Stimulated activated CD4-positive, alpha-beta T cell treated with anti-CD3 and anti-CD28 coated beads, Interleukin-1b, Interleukin-23, amount 100 ng/mL, for 1 hour (primary cell): ENCODE data around the gene KIF11.
"Not testable (repeated sequence)": the region's sequence is repeated elsewhere in the genome, so short reads cannot be mapped to it uniquely, and the experiment has no call there.

Experiments used
- DNase-seq, 2 donors: peaks; one replicate each; pipeline ENCODE4 v3.0.0-alpha.2; 2020; ENCODE audit warnings: low read depth in 2 of 2

Gene KIF11

DNA sequence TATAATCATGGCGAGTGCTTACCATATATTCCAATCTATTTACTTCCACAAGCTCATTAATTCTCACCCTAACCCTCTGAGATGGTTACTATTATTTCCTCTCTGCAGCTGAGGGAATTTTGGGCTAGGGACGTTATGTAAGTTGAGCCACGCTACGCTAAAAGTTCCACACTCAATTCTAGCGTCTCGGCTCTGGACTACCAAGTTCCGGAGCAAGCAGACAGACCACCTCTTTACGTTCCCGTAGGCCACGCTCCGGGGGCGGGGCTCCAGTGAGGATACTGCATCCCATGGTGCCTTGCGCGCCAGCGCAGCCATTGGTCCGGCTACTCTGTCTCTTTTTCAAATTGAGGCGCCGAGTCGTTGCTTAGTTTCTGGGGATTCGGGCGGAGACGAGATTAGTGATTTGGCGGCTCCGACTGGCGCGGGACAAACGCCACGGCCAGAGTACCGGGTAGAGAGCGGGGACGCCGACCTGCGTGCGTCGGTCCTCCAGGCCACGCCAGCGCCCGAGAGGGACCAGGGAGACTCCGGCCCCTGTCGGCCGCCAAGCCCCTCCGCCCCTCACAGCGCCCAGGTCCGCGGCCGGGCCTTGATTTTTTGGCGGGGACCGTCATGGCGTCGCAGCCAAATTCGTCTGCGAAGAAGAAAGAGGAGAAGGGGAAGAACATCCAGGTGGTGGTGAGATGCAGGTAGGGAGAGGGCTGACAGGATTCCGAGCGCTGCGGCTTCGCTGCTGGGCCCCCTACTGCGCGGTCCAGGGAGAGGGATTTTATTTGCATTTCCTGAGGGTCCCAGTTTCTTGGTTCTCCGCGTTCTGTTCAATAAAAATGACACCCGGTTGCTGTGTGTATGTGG, at the start of gene KIF11:
TSS of gene KIF11 (plus strand) at position 370 of the 858 bp plus-strand sequence. CDS start at position 616, 246 bp downstream.
- peak; percentile 83 to 95 for DNase-seq

DNA sequence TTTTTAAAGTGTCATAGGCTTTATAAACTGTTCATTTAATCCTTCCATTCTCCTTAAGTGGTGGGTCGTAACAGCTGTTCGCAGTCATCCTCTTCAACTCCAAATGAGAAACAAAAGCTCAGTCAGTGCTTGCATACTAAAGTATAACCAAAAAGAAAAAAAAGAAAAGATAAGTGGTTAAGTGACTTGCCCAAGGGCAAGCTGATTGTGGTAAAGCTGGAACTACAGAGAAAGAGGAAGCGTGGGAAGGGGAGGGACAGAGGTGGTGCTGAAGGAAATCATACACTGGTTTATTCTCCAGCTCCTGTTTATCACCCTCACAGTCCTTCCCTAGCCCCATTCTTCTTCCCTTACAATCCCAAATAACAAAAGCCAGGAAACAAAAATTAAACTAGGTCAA, 48.6 kb upstream of the KIF11 start:
- no peak for DNase-seq

DNA sequence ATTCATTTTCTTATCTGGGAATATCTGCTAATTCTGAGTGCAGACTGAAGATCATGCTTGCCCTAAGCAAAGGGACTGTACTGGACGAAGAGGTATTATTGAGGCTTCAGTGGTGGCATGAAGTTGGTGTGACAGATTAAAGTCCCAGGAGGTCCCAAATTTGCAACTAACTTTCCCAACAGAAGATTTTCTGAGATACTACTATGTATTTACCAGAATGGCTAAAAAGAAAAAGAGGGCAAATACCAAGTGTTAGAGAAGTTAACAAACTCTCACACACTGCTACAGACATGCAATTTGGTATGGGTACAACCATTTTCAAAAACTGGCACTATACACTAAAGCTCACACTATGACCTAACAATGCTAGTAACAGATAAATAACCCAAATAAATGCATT, 47.4 kb upstream of the KIF11 start:
- DNase-seq: no peak

DNA sequence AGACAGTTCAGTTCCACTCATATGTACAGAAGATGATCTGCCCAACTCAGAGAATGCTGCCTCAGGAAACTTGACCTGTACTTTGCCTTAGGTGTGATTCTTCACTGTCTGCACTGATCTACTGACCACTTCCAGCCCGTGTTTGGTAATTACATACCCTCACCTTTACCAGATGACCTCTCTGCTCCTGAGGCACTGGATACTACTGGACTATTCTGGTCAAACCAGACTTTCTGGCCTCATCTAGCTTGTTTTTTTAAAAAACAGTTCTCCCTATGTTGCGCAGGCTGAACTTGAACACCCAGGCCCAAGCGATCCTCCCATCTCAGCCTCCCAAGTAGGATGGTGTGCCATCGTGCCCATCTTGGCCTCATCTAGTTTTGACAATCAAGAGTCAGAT, 45.3 kb upstream of the KIF11 start:
- DNase-seq: no peak

DNA sequence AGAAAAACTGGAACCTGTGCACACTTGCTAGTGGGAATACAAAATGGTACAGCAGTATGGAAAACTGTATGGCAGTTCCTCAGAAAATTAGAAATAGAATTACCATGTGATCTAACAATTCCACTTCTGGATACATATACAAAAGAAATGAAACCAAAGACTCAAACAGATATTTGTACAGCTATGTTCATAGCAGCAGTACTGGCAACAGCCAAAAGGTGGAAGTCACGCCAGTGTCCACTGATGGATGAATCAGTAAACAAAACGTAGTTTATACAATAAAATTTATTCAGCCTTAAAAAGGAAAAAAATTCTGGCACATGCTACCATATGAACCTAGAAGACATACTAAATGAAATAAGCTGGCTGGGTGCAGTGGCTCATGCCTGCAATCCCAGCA, 42.0 kb upstream of the KIF11 start:
- no peak for DNase-seq

DNA sequence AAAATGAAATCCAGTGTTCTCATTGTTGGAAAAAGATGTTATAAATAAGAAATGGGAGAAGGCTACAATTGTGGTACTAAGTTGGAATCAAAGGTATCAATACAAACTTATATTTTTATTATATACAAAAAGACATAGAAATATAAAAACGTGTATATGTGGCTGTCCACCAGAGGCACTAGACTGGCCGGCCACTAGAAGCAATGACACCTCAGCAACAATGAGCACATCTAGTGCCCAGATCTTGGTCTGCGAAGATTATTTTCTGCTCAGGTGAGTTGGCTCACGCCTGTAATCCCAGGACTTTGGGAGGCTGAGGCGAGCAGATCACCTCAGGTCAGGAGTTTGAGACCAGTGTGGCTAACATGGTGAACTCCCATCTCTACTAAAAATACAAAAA, 40.6 kb upstream of the KIF11 start:
- DNase-seq: no peak

DNA sequence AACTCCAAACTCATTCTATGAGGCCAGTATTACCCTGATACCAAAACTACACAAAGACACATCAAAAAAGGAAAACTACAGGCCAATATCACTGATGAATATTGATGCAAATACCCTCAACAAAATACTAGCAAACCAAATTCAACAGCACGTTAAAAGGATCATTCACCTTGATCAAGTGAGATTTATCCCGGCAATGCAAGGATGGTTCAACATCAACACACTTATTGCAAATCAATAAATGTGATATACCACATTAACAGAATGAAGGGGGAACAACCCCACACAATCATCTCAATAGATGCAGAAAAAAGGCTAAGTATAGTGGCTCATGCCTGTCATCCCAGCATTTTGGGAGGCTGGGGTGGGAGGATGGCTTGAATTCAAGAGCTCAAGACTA, 39.0 kb upstream of the KIF11 start:
- no peak for DNase-seq

DNA sequence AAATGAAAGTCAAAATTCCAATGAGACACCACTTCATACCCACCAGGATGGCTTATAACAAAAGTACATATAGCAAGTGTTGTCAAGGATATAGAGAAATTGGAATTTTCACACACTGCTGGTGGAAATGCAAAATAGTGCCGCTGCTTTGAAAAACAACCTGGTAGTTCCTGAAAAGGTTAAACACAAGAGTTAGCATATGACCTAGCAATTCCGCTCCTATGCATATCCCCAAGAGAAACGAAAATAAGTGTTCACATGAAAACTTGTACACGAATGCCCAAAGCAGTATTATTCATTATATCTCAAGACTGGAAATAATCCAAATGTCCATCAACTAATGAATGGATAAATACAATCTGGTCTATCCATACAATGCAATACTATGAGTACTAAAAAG, 33.9 kb upstream of the KIF11 start:
- no peak for DNase-seq

DNA sequence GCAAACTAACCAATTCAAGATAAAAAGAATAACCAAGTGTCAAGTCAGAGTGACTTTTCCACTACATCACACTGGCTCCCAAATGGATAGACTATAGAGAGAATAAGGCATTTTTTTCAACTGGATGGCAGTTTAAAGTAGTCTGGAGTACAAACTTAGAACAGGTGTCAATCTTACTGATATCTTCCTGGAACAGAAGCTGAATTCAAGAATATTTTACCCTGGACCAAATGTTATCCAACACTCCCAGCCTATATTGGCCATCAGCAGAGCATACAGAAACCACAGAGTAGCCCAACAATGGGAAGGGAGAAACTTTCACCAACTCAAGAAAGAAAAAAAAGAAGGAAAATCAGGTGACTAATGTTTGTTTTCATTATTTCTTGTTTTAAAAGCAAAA, 30.5 kb upstream of the KIF11 start:
- DNase-seq: no peak

DNA sequence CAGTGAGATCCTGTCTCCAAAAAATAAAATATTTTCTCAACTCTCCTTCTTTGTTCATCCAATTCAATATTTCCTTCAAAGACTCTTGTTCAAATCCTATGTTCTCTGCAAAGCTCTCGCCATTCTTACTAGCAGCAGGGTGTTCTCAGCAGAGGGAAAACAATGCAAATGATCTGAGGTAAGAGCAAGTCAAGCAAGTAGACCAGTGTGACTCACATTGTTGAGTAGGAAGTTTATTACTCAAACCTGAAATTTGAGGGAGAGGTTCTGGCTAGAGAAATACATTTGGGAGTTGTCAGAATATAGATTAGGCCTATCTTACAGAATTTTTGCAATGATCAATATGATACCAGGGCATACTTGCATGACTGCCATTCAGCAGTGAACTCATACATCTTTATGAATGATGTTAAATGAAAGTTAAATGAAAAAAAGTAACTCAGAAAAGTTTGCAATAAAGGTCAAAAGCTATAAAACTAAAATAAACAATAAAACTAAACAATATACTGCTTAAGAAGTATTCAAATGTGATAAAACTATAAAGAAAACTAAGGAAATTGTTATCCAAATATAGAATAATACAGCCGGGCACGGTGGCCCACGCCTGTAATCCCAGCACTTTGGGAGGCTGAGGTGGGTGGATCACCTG, 24.9 kb upstream of the KIF11 start:
- DNase-seq: no peak

DNA sequence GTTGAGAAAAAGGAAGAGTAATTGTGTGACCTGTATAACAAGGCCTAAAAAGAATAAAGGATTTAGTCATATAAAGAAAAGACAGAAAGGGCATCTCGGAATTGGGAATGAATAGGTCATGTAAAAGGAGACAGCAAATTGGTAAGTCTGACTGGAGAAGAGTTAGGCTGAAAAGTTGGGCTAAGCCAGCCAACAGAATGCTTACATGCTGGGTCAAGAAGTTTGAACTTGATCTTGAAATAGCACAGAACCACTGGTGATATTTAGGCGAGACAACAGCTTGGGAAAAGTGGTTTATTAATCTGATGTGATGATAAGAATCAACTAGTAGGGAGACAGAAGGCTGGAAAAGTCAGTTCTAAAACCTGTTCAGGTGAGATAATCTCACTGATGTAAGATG, 23.9 kb upstream of the KIF11 start:
- DNase-seq: no peak

DNA sequence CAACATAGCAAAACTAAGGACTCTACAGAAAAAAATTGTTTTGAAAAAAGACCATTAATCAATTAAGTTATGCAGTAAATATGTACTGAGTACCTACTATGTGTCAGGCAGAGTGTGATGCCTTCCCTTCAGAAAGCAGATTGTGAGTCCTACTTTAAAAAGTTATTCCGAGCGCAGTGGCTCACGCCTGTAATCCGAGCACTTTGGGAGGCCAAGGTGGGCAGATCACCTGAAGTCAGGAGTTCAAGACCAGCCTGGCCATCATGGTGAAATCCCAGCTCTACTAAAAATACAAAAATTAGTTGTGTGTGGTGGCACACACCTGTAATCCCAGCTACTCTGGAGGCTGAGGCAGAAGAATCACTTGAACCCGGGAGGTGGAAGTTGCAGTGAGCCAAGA, 23.3 kb upstream of the KIF11 start:
- DNase-seq: not testable (repeated sequence)

DNA sequence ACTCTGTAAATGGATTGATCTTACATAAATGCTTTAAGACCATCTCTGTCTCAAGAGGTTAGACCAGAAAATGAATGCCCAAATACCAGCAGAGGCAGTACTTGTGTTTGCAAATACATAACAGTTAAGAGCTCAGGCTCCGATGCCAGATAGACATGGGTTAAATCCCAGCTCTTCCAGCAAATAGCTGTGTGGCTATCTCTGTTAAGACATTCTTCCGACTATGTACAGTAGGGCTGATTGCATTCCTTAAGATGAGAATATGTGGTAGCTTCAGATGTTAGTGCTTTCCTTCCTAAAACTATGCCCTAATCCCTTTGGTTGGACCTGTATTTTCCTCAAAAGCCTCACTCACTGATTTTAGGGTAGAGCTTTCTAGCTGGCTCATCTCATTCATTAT, 21.3 kb upstream of the KIF11 start:
- DNase-seq: no peak

DNA sequence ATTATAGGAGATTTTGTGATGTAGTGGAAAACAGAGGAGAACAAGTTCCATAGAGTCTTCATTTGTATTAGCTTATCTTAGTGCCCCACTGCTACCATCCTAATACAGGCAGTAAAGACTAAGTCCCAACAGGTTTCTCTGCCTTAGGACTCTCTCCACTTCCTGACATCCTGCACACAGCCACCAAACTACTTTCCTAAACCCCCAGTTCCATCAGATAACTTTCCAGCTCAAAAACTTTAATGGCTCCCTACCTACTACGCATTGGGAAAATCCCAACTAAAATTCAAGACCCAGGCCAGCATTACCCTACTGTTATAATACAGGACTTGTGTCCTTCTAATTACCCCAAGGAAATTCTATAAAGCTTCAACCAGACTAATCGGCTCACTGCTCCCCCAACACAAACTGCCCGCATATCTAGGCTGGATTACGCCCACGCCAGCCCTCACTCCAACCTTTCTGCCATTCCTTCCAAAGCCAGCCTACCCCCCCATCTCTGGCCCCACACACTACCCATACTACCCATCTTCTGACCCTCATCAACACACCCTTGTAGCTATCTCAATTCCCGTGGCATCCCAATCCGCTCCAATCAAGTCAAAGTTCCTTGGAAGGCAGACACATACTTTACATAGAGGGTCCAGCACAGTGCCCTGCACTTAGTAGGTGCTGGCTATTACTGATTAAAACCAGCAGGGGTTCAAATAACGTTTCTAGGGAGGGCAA, 20.4 kb upstream of the KIF11 start:
- no peak for DNase-seq

DNA sequence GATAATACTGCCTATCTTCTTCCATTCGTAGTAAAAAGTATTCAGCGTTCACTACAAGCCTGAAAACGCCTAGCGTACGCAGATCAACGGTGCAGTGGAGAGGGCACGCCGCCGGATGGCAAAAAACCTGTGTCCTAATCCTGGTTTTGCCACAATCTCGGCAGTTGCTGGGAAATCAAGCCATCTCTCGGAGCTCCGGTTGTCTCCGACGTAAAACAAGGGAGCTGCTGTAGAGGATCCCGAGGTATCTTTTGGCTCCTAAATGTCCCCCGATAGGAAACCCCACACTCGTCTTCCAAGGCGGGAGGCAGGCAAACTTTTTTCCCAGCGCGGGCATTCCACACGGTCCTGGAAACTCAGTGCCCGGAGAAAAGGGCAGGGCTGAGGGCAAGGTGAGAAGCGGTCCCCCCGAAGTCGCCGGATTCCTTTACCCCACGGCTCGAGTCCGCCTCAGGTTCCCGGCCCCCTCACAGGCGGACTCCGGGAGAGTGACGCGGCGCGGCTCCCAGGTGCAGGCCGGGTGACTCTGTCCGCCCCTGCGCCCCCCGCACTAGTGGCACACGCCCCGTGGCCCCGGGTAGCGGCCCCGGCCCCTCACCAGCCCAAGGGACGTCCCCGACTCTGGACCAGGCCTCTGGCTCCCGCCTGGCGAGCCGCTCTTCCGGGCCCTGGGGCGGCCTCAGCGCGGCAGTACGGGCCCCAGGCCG, 19.7 kb upstream of the KIF11 start:
- no peak for DNase-seq

DNA sequence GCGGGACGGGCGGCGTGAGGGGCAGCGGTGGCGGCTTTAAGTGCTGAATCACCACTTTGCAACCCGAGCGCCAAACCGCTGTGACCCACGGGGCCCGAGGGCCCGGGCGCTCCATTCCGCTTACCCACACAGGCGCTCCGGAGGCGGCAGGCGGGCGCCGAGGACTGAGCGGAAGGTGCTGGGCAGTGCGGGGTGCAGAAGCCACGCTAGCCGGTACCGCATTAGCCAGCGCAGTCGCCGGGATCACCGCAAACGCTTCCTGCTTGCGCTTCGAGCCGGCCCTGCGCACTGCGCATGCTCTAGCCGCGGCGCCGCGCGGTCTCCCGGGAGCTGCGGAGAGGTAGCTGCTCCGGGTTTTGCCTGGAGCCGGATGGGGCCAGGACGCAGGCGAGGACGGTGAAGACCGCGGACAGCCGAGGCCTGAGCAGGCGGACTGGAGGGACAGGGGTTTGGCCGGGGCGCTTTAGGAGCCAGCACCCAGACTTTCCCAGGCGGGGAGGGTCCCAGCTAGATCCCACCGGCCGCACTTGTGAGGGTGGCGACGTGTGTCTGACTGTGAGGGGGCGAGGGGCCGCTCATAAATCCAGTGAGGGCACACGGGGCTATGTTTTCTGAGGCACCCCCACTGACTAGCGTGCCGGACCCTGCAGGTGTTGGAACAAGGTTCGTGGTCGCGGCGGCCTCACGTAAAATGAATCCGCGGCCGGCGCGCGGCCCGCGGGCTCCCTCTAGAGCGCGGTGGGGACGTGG, 19.0 kb upstream of the KIF11 start, which contains the start of gene IDE:
TSS of gene IDE (minus strand) at position 296 of the 750 bp plus-strand sequence. CDS start at position 222, 74 bp downstream.
- DNase-seq: peak; percentile 46 to 53

DNA sequence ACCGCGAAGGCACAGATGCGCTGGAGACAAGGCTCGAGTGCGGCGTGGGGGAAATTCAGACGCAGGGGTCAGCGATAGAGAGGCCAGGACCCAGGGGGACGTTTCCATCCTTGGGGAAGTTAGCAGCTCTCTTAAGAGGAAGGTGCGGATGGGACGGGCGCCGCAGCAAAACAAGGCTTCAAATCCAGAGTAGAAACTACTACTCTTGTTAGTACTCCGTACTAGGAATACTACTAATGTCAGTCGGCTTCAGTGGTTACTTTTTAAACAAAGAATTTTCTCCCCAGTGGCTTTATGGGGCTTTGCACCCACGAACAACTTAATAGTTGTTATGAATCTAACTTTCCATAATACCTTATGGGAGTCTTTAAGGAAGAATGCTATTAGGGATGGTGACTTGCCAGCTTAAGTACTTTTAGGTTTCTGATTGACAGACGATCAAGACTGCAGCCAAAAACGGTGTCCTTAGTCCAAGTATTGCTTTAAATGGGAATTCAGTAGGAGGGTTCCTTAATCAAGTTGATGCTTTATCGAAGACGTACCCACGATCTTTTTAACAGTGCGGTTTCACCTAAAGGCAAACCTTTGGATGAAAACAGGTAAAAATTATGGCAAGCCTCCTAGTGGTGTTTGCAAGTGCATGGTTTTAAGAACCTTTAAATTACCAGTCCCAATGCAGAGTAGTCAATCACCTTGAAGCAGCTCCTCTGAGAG, 18.2 kb upstream of the KIF11 start:
- DNase-seq: no peak

DNA sequence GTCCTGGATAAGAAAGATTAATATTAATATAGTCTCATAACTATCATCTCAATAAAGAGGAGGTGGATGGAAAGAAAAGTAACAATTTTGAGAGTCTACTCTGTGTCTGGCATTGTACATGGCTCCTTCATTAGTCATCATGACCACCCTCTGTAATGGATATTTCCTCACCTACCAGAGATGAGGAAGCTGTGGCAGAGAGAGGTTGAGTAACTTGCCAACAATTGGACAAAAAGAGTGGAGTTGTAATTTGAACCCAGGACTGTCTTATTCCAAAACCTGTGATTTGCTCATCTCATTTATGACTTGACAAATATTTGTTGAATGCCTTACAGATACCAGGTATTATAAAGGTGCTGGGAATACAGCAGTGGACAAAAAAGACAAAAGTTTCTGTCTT, 17.0 kb upstream of the KIF11 start:
- DNase-seq: no peak

DNA sequence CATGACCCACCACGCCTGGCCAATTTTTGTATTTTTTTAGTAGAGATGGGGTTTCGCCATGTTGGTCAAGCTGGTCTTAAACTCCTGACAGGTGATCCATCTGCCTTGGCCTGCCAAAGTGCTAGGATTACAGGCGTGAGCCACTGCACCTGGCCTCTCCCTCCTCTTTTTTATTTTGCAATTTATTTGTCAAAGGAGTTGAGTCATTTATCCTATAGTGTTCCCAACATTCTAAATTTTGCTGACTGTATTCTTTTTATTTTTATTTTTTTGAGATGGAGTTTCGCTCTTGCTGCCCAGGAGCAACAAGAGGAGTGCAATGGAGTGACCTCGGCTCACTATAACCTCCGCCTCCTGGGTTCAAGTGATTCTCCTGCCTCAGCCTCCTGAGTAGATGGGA, 10.6 kb upstream of the KIF11 start:
- not testable (repeated sequence) for DNase-seq
